Ishikawa (cell line): ENCODE results near the gene METTL17.

Experiments
- NFIC ChIP-seq: IDR thresholded peaks from 2 replicates; pipeline ENCODE4 v1.6.1; 2012
- TEAD4 ChIP-seq: IDR thresholded peaks from 2 replicates; pipeline ENCODE4 v1.6.1; 2012

GRCh38 chr14:21033133-21033698 is 43.4 kb downstream of the METTL17 start:
- no peak for TF ChIP-seq TEAD4
- no peak for TF ChIP-seq NFIC
